ENCODE results near the gene ARIH2.

Gene ARIH2

GRCh38 chr3:49021813-49022687 is 103.4 kb downstream of the ARIH2 start, which contains the start of gene NDUFAF3:
Gene NDUFAF3, plus strand, starts transcription at chr3:49022121. Its CDS starts 24 bp downstream, at chr3:49022145.
- DNase-seq = peak; percentile 98

- DNase-seq = peak; percentile 60
These were observed 104.1 kb downstream of the ARIH2 start for GRCh38 chr3:49022688-49023171.

GRCh38 chr3:49023775-49024174 is 105.1 kb downstream of the ARIH2 start:
- DNase-seq = peak; percentile 30

GRCh38 chr3:49024449-49024848 is 105.8 kb downstream of the ARIH2 start:
- DNase-seq = peak; percentile 31

GRCh38 chr3:49025005-49025792 is 106.6 kb downstream of the ARIH2 start:
- DNase-seq = peak; percentile 43

GRCh38 chr3:49025793-49026520 is 107.3 kb downstream of the ARIH2 start:
- no peak for DNase-seq

- no peak for DNase-seq
These were observed 107.9 kb downstream of the ARIH2 start for GRCh38 chr3:49026536-49026935.

- no peak for DNase-seq
These were observed 109.0 kb downstream of the ARIH2 start for GRCh38 chr3:49027634-49028033.

- DNase-seq = no peak
These were observed 109.6 kb downstream of the ARIH2 start for GRCh38 chr3:49028298-49028672.

GRCh38 chr3:49028673-49029562 is 110.3 kb downstream of the ARIH2 start, which contains the start of gene IMPDH2:
Gene IMPDH2, minus strand, starts transcription at chr3:49029398. Its CDS starts 48 bp downstream, at chr3:49029350.
- peak; percentile 95 for DNase-seq

- DNase-seq = no peak
These were observed 110.9 kb downstream of the ARIH2 start for GRCh38 chr3:49029563-49029884.

GRCh38 chr3:49030321-49030720 is 111.7 kb downstream of the ARIH2 start:
- DNase-seq = no peak

- DNase-seq = no peak
These were observed 114.1 kb downstream of the ARIH2 start for GRCh38 chr3:49032646-49033304.

GRCh38 chr3:49034650-49035049 is 116.0 kb downstream of the ARIH2 start:
- no peak for DNase-seq

GRCh38 chr3:49035281-49035680 is 116.6 kb downstream of the ARIH2 start:
- no peak for DNase-seq

Data from islet precursor cell (in vitro differentiated cells).